ENCODE data around the gene DPCD. TPM values are rescaled to one million over a fixed set of nuclear protein-coding genes. Genes with fewer than 3 reads are reported as not detected.

DPCD gene
- total RNA-seq, 4 donors from 2014 or later = 13.8 to 24.2 (median 18.1) TPM

DNA sequence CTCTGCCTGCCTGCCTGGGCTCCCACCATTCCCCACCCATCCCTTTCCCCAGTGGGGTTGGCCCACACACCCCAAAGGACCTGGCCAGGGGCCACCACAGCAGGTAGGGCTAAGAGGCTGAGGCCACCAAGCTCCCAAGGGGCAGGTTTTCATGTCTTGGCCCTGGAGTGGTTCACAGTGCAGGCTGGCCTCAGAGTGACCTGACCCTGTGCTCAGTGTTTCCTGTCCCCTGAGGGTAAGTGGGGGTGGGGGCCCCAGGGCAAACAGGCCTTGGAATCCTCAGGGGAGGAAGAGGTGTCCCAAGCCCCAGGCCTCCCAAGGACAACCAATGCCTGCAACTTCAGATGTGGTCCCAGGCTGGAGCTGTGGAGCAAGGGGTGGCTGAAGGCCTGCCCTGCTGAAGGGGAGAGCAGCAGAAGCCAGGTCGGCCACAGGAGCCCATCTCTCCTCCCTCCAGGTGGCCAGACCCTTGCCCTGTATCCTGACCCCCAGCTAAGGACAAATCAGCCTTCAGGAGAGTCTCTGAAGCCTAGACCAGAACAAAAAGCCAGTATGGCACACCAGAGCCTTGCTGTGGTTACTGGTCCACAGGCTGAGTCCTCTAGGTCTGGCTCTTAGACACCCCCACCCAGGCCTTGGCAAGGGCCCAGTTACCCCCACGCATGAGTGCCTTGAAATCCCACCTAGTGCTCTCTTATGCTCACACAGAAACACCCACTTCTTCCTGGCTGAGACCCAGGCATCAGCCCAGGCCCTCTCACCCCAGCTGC lies 27.6 kb upstream of the DPCD start:
- H3K27me3 ChIP-seq = peaks cover 0 to 58% (median 0%) of the 10 kb centered on the region in 4 donors
- intact Hi-C loops (cut with DNase I) = no loop called here

DNA sequence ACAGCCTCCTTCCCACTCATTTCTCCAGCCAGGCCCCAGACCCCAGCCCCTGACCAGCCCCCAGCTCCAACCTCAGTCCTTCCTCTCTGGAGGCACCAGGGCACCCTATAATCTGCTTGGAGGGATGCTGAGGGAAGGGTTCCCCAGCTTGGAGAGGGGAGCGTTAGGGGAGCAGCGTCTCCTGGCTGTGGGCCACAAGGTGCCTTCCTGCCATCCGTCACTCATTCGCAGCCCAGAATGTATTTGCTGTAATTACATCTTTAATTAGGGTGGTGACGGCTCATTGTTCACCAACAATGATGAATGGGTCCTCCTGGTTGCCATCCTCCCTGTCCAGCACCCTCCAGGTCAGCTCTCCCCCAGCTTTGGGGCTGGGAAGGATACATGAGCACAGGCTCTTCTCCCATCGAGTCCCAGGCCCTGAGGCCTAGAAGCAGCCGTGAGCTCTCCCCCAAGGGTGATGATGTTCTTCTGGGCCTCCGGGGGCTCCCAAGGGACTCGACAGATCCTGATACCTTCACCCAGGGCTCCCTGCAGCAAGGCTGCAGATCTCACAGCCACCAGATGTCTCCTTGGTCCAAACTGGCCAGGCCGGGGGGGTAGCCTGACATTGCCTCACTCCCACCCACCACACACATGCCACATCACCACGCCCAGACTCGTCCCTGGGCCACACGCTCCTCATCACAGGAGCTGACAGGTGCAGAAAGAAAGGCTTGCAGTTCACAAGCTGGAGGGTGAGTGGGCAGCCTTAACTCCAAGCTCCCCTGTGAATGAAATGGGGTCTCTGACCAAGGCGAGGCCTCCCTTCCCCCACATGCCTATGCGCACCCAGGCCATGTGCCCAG lies 26.8 kb upstream of the DPCD start:
- Histone ChIP-seq H3K27me3 (peaks cover under 1 to 67% (median 3%) of the 10 kb centered on the region in 4 donors), H3K27ac (replicated peaks in 1 of 4) (no peak overlapping the region), H3K4me1 (peaks cover 2 to 4% (median 3%) of the 10 kb centered on the region in 4 donors), H3K4me3 (no peak overlapping the region), H3K9me3 (no peaks in the 10 kb centered on the region), H3K36me3 (no peaks in the 10 kb centered on the region)
- intact Hi-C loops (cut with DNase I) = no loop called here
- 83% methylated on average over 12 of the region's 15 CpGs for WGBS
- DNase-seq (ENCODE audit: extremely low spot score) = no peak
- TF ChIP-seq POLR2A (IDR thresholded peaks at IDR 0.05; ENCODE audit: low read depth) (no peak), EP300 (IDR thresholded peaks at IDR 0.05) (no peak), CTCF (IDR thresholded peaks at IDR 0.05) (no peak), POLR2AphosphoS5 (IDR thresholded peaks at IDR 0.05) (no peak)

More for the DNA sequence above, 27.6 kb upstream of the DPCD start:
- H3K9me3 ChIP-seq = no peaks in the 10 kb centered on the region
- DNase-seq (ENCODE audit: extremely low spot score) = no peak
- no peaks in the 10 kb centered on the region for H3K4me1 ChIP-seq
- no peak overlapping the region for H3K27ac ChIP-seq (replicated peaks in 1 of 4)
- WGBS = 36% methylated on average over 1 of the region's 2 CpGs
- TF ChIP-seq CTCF (IDR thresholded peaks at IDR 0.05) = no peak
- TF ChIP-seq EP300 (IDR thresholded peaks at IDR 0.05) = no peak
- no peak for TF ChIP-seq POLR2AphosphoS5 (IDR thresholded peaks at IDR 0.05)
- TF ChIP-seq POLR2A (IDR thresholded peaks at IDR 0.05; ENCODE audit: low read depth) = no peak
- H3K4me3 ChIP-seq = no peak overlapping the region
- H3K36me3 ChIP-seq = peaks cover 0 to 5% (median 2%) of the 10 kb centered on the region in 4 donors

GRCh38 chr10:101562231-101562630 lies 25.9 kb upstream of the DPCD start:
- H3K27ac ChIP-seq (replicated peaks in 1 of 4) = no peak overlapping the region
- intact Hi-C loops (cut with DNase I) = no loop called here
- no peaks in the 10 kb centered on the region for H3K9me3 ChIP-seq
- H3K27me3 ChIP-seq = peaks cover 6 to 76% (median 11%) of the 10 kb centered on the region in 4 donors
- no peak overlapping the region for H3K4me3 ChIP-seq
- no peak for DNase-seq (ENCODE audit: extremely low spot score)
- TF ChIP-seq CTCF (IDR thresholded peaks at IDR 0.05) (no peak), EP300 (IDR thresholded peaks at IDR 0.05) (no peak), POLR2AphosphoS5 (IDR thresholded peaks at IDR 0.05) (no peak), POLR2A (IDR thresholded peaks at IDR 0.05; ENCODE audit: low read depth) (no peak)
- H3K4me1 ChIP-seq = peaks cover 7 to 11% (median 10%) of the 10 kb centered on the region in 4 donors
- 91% methylated on average over 3 of the region's 5 CpGs for WGBS
- no peaks in the 10 kb centered on the region for H3K36me3 ChIP-seq

GRCh38 chr10:101563007-101563406 lies 25.1 kb upstream of the DPCD start:
- Histone ChIP-seq H3K36me3 (no peaks in the 10 kb centered on the region), H3K27me3 (peaks cover 6 to 84% (median 15%) of the 10 kb centered on the region in 4 donors), H3K4me3 (no peak overlapping the region), H3K9me3 (no peaks in the 10 kb centered on the region), H3K27ac (replicated peaks in 1 of 4) (no peak overlapping the region), H3K4me1 (peaks cover 7 to 11% (median 10%) of the 10 kb centered on the region in 4 donors)
- WGBS = 75% methylated on average over 2 of the region's 3 CpGs
- intact Hi-C loops (cut with DNase I) = no loop called here
- DNase-seq (ENCODE audit: extremely low spot score) = no peak
- TF ChIP-seq CTCF (IDR thresholded peaks at IDR 0.05) = no peak
- no peak for TF ChIP-seq POLR2A (IDR thresholded peaks at IDR 0.05; ENCODE audit: low read depth)
- TF ChIP-seq EP300 (IDR thresholded peaks at IDR 0.05) = no peak
- no peak for TF ChIP-seq POLR2AphosphoS5 (IDR thresholded peaks at IDR 0.05)
